HG02588 (cell line): ENCODE data around the gene PHF13.
A peak's percentile ranks its signal among the peaks of the same experiment; 100 is the strongest.

Source experiments
- ATAC-seq: cut with Tn5 transposase; IDR thresholded peaks from one replicate; pipeline ENCODE4 v1.9.1; 2021; ENCODE audit warnings: mild to moderate bottlenecking, moderate library complexity; ENCODE audit not compliant: unreplicated experiment

The PHF13 gene

DNA sequence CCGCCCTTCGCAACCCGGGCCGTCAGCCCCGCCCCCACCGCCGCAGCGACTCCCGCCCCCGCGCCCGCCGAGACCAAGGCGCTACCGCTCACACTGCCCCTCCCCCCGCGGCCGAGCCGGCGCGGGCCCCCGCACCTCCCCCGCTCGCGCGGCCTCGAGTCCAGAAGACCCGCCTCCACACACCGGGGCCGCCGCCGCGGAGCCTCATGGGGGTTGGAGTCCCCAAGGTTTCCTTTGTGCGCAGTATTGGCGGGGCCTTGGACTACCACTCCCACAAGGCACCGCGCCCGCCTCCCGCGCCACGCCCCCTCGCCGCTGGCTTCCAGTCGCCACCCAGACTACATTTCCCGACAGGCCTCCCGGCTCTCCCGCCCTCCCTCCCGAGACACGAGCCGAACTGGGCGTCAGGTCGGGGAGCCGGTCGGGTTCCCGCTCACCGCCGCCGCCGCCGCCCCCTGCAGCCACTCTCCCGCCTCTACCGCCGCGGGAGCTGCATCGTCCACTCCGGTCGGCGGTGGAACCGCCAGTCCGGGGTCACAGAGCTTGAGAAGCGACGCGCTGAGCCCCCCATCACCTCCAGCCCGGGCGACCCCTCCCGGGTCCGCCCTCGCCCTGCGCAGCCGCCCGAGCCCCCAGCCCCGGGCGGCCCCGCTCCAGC is at the start of gene PHF13:
Gene PHF13, plus strand, starts transcription at position 371 of the 658 bp plus-strand sequence. CDS start 336 bp downstream, outside the sequence.
- peak; percentile 81 for ATAC-seq

DNA sequence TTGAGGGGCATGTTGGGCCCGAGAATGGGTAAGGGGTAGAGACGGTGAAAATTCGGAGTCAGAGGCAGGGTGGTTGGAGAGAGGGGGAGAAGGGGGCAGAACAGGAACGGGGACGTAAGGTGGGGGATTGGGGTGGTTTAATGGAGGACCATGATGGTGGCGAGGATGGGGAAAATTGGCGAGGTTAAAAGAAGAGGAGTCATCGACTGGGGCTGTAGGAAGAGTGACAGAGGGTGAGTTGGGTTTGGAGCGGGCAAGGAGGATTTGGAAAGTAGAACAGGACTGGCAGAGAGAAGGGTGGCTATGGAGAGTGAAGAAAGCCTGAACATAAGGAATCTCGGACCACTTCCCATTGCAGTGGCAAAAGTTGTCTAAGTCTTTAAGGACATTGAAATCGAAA is 44.5 kb upstream of the PHF13 start:
- ATAC-seq: no peak

DNA sequence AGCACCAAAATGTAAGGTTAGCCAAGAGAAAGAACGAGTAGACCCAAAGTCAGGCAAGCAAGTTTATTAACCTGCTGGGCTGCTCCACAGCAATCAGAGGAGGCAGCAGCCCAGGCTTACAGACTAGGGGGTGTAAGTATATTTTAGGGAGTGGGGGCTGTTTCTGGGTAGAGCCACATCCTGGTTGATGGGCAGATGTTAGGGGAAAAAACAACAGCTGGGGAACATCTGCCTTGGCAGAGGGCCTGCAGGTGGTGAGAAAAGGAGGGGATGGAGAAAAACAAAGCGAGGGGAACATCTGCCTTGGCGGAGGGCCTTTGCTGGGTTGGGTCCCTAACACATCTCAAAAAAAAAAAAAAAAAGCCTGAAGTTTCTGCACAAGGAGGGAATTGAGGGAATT is 43.4 kb upstream of the PHF13 start:
- ATAC-seq: no peak

DNA sequence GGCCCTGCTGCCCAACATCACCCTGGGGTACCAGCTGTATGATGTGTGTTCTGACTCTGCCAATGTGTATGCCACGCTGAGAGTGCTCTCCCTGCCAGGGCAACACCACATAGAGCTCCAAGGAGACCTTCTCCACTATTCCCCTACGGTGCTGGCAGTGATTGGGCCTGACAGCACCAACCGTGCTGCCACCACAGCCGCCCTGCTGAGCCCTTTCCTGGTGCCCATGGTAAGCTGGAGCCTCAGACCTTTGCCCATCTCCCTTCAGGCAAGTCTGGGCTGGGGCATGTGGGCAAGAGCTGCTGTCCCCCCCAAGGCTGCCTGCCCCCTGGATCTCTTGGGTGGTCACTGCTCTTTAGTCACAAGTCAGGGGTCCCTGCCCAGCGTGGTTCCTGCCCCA is 42.5 kb upstream of the PHF13 start:
- no peak for ATAC-seq

DNA sequence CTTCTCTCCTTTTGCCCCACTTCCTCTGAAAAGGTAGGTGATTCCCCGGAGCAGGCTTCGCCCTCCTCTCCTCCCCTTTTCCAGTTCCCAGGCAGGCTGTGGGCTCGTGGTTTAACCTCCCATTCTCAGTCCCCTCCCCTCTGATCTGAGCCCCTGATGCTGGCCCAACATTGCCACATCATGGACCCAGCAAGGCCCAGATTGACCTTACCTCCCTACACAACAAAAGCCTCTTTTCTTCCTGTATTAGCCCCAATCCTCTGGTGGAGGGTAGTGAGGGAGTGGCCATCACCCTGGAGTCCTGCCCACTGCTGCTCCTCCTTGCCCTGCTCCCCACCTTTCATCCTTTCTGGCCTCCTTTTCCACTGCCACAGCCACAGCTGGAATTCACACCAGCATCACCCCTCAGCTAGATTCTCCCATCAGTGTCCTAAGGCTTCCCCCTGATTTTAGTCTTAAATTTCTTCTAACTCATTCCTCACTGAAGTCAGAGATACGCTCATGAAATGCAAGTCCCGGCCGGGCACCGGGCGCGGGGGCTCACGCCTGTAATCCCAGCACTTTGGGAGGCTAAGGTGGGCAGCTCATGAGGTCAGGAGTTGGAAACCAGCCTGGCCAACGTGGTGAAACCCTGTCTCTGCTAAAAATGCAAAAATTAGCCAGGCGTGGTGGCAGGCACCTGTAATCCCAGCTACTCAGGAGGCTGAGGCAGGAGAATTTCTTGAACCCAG is 40.7 kb upstream of the PHF13 start:
- ATAC-seq: no peak

DNA sequence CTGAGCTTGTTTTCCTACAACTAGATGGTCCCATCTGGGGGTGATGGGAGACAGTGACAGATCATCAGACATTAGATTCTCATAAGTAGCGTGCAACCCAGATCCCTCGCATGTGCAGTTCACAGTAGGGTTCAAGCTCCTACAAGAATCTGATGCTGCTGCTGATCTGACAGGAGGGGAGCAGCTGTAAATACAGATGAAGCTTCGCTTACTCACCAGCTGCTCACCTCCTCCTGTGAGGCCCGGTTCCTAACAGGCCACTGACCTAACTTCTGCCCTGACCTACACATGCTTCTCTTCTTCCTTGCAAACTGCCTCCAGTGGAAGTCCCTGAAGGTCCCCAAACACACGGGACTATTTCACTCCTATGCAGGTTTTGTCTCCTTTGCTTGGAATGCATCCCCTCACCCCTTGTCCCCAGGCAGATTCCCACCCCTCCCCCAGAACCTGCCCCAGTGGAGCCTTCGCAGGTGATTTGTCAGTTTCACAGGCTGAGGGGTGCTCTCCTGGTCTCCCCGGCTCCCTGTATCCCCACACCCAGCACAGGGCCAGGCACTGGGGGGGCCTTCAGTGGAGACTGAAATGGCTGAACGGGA is 39.4 kb upstream of the PHF13 start:
- ATAC-seq: no peak

DNA sequence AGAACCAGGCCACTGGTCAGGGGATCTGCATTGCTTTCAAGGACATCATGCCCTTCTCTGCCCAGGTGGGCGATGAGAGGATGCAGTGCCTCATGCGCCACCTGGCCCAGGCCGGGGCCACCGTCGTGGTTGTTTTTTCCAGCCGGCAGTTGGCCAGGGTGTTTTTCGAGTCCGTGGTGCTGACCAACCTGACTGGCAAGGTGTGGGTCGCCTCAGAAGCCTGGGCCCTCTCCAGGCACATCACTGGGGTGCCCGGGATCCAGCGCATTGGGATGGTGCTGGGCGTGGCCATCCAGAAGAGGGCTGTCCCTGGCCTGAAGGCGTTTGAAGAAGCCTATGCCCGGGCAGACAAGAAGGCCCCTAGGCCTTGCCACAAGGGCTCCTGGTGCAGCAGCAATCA is 38.7 kb upstream of the PHF13 start:
- ATAC-seq: no peak

DNA sequence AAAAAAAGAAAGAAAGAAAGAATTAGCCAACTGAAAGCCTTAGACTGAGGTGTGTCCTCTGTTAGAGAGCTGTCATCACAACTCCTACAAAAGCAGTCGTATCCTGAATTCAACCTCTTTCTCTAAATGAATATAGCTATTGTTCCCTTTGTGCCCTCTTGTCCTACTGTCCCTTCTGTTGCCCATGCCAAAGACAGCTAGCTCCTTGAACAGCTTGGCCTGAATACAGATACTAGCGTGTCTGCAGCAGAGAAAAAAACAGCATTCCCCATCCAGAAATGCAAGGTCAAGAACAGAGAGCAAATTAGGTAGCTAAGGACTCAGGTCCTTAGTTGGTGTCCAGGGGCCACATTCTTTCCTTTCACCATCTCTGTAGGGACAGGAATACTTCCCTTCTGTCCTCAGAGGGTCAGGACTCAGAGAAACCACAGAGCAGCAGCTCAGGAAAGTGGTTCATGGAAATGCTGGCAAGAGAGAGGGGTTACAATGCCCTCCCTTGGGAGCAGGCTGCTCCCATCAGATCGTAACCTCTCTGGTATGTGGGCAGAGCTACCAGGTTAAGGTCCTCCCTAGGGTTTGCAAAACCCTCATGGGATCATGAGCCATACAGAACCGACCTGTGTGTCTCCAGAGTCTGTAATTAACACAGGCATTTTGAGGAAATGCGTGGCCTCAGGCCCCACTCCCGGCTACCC is 35.6 kb upstream of the PHF13 start:
- no peak for ATAC-seq

DNA sequence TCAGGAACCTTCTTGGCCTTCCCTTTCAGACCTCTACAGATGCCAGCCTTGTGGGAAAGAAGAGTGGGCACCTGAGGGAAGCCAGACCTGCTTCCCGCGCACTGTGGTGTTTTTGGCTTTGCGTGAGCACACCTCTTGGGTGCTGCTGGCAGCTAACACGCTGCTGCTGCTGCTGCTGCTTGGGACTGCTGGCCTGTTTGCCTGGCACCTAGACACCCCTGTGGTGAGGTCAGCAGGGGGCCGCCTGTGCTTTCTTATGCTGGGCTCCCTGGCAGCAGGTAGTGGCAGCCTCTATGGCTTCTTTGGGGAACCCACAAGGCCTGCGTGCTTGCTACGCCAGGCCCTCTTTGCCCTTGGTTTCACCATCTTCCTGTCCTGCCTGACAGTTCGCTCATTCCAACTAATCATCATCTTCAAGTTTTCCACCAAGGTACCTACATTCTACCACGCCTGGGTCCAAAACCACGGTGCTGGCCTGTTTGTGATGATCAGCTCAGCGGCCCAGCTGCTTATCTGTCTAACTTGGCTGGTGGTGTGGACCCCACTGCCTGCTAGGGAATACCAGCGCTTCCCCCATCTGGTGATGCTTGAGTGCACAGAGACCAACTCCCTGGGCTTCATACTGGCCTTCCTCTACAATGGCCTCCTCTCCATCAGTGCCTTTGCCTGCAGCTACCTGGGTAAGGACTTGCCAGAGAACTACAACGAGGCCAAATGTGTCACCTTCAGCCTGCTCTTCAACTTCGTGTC is 34.7 kb upstream of the PHF13 start:
- ATAC-seq: no peak

DNA sequence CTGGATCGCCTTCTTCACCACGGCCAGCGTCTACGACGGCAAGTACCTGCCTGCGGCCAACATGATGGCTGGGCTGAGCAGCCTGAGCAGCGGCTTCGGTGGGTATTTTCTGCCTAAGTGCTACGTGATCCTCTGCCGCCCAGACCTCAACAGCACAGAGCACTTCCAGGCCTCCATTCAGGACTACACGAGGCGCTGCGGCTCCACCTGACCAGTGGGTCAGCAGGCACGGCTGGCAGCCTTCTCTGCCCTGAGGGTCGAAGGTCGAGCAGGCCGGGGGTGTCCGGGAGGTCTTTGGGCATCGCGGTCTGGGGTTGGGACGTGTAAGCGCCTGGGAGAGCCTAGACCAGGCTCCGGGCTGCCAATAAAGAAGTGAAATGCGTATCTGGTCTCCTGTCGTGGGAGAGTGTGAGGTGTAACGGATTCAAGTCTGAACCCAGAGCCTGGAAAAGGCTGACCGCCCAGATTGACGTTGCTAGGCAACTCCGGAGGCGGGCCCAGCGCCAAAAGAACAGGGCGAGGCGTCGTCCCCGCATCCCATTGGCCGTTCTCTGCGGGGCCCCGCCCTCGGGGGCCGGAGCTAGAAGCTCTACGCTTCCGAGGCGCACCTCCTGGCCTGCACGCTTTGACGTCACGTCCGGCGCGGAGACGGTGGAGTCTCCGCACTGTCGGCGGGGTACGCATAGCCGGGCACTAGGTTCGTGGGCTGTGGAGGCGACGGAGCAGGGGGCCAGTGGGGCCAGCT is 34.0 kb upstream of the PHF13 start, which contains the start of gene ZBTB48:
Gene ZBTB48, plus strand, starts transcription at position 621 of the 745 bp plus-strand sequence. CDS start 616 bp downstream, outside the sequence.
- peak; percentile 97 for ATAC-seq

DNA sequence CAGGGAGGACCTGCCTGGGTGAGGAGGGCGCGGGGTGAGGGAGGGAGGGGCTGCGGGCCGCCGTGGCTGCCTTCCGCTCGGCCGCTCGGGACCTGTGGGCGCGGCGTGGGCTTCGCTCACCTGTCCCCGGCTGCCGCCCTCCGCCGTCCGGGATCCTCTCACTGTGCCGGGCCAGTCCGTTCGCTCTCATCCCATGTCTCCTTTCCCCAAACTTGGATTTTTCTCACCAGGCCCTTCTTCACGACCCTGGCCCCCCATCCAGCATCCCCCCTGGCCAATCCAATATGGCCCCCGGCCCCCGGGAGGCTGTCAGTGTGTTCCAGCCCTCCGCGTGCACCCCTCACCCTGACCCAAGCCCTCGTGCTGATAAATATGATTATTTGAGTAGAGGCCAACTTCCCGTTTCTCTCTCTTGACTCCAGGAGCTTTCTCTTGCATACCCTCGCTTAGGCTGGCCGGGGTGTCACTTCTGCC is 33.4 kb upstream of the PHF13 start:
- no peak for ATAC-seq

DNA sequence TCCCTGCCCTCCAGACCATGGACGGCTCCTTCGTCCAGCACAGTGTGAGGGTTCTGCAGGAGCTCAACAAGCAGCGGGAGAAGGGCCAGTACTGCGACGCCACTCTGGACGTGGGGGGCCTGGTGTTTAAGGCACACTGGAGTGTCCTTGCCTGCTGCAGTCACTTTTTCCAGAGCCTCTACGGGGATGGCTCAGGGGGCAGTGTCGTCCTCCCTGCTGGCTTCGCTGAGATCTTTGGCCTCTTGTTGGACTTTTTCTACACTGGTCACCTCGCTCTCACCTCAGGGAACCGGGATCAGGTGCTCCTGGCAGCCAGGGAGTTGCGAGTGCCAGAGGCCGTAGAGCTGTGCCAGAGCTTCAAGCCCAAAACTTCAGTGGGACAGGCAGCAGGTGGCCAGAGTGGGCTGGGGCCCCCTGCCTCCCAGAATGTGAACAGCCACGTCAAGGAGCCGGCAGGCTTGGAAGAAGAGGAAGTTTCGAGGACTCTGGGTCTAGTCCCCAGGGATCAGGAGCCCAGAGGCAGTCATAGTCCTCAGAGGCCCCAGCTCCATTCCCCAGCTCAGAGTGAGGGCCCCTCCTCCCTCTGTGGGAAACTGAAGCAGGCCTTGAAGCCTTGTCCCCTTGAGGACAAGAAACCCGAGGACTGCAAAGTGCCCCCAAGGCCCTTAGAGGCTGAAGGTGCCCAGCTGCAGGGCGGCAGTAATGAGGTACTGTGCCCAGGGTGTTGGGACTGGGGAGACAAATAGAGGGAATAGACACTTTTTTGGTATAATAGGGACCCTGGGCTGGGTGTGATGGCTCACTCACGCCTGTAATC is 32.7 kb upstream of the PHF13 start:
- ATAC-seq: no peak

DNA sequence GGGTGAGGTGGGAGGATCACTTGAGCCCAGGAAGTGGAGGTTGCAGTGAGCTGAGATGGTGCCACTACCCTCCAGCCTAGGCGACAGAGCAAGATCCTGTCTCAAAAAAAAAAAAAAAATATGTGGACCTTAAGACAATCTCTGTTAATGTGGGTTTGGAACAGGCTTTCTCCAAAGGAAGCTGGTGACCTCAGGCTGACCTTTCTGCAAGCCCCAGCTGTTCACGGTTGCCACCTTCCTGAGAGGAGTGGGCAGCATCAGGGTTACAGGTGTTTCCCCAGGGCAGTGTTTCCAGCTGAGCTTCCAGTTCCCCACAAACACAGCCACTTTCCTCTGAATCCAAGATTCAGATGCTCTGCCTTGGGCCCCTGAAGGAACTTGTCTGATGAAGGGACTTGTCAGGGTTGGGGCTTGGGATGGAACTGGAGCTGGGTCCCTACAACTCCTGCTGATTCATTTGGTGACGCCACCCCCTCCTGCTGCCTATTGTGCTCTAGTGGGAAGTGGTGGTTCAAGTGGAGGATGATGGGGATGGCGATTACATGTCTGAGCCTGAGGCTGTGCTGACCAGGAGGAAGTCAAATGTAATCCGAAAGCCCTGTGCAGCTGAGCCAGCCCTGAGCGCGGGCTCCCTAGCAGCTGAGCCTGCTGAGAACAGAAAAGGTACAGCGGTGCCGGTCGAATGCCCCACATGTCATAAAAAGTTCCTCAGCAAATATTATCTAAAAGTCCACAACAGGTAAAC is 31.8 kb upstream of the PHF13 start:
- ATAC-seq: no peak

DNA sequence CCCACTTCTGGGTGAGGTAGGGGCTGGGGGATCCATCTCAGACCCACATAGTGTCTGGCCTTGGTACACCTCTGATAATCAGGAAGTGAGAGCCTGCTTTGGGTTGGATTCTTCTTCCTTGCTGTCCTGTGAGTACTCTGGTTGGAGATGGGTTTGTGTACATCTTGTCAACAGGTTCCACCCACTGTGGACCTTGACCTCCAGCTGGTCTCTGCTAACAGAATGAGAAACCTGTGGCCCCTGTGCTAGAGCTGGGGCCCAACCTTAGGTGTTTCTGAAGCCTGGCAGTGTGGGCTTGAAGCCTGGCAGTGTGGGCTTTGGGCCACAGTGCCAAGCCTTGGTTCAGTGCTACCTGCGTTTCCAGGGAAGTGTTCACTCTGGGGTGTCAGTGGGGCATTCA is 31.2 kb upstream of the PHF13 start:
- no peak for ATAC-seq

DNA sequence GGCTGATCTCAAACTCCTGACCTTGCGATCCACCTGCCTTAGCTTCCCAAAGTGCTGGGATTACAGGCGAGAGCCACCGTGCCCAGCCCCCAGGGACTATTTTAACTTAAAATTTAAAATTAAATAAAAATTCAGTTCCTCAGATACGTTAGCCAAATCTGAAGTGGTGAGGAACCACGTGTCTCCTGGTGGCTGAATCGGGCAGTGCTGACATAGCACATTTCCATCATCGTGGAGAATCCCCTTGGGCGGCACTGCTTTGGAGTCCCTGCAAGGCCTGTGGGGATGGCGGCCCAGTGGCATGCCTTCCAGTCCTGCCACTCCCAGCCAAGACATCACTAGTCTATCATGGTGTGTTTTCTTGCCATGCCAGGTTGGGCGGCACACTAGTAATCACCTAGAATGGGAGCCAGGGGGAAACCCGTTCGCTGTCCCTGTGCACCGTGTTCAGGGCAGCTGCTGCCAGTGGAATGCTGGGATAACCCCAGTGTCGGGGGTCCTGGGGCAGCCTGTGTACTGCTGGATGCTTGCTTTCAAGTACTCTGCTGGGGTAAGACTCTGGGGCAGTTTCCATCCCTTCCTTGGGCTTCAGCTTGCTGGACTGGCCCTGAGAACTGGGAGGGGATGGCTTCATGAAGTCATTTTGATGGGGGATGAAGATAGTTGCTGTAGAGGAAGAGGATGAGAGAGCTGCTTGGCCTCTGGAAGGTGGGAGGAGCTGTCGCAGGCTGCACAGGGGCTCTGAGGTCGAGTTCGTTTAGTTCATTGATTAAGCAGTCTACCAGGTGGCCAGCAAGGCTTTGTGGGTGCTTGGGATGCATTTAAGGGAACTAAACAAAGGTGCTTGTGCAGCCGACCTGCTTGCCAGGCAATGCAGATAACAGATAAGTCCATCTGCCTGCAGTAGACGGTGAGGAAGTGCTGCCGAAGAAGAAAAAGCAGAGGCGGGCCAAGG is 29.1 kb upstream of the PHF13 start:
- ATAC-seq: no peak

DNA sequence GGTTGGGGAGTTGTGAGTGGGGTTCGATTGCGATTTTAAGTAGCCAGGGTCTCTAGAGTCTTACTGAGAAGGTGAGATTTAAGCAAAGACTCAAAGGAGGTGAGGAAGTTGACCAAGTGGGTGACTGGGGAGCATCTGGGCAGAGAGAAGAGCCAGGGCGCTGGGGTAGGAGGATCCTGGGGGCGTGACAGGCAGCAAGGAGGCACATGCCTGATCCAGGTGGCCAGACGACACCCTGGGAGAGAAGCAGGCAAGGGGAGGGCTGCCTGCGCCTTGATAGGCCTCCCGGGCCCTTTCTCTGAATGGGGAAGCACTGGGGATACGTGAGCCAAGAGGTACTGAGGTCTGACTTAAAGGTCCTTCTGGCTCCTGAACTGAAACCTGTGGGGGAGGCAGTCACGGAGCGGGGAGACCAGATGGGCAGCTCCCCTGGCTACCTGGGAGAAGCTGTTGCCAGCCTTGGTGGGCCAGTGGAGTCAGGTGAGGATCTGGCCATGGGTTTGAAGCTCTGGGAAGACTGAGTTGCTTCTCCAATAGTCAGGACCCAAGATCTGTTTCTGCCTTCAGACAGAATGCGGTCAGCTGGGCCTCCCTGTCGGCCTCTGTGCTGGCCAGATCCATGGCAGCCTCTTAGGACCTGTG is 28.3 kb upstream of the PHF13 start:
- ATAC-seq: no peak

DNA sequence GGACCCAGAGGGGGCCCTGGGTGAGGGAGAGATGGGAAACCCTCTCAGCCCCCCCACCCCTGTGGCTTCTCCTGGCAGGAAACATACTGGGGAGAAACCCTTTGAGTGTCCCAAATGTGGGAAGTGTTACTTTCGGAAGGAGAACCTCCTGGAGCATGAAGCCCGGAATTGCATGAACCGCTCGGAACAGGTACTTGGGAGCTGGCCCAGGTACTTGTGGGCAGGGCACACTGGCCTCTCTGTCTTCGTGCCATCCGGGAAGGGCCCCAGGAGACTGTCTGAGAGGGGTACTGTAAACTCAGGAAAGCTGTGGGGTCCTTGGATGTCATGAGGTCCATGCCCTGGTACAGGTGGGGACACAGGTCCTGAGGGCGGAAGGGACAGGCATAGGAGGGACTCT is 27.7 kb upstream of the PHF13 start:
- no peak for ATAC-seq
